Measurements from ENCODE around the gene GAK.
A peak's percentile ranks its signal among the peaks of the same experiment; 100 is the strongest.

GAK gene

GRCh38 chr4:971666-972500 lies 39.8 kb upstream of the GAK start:
- peak overlapping the region; percentile 85 for H3K4me3 ChIP-seq (ENCODE audit: insufficient read depth, low read length, poor library complexity, severe bottlenecking)
- H3K9me2 ChIP-seq (replicated peaks; ENCODE audit: insufficient read depth, low read length), result no peaks in the 10 kb centered on the region
- H2AFZ ChIP-seq (ENCODE audit: low read depth, low read length, severe bottlenecking), result no peak overlapping the region
- peak overlapping the region; percentile 78 for H3K4me2 ChIP-seq (ENCODE audit: low read depth, low read length, poor library complexity, severe bottlenecking)
- H4K20me1 ChIP-seq (ENCODE audit: low read depth, low read length), result no peaks in the 10 kb centered on the region
- H3K9me3 ChIP-seq (ENCODE audit: insufficient read depth, low read length), result no peaks in the 10 kb centered on the region
- peak overlapping the region; percentile 68; the same call in 1 of the 2 replicates for H3K9ac ChIP-seq (ENCODE audit: low read length)
- H3K27ac ChIP-seq (ENCODE audit: low read depth, low read length), result no peak overlapping the region
- H3K79me2 ChIP-seq (ENCODE audit: insufficient read depth, low read length), result no peaks in the 10 kb centered on the region
- TF ChIP-seq EZH2phosphoT487 (conservative IDR thresholded peaks at IDR 0.05; ENCODE audit: low read length), result no peak
- H3F3A ChIP-seq (ENCODE audit: insufficient read depth), result no peaks in the 10 kb centered on the region
- no peaks in the 10 kb centered on the region for H3K27me3 ChIP-seq (ENCODE audit: low read length)
- no peaks in the 10 kb centered on the region for H3K36me3 ChIP-seq (ENCODE audit: low read length)

DNA sequence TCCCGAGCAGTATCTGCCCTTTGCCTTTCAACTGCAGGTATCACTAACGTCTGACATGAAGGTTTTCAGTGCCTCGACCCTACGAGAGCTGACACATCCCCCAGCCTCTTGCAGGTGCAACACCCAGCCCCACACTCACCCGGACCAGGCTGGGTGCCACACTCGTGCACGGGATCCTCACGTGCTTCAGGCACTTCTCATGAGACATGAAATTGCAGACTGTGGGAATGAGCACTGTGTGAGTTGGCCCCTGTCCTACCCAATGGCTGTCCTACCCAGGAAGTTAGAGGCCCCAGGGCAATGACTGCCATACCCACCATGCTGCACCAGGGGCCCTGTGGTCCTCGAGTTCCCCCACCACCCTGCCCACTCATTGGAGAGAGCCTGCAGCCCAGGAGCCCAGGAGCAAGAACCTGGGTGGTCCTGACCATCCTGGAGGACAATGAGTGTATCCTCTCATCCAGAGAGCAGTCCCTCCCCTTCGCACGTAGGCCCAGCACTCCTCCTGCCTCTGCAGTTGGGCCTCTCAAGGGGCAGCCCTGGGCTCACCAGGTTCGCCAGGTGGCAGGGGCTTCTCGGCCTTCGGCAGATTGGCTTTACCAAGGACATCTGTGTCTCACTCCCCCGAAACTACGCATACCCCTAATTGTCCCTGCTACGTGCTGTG lies 38.9 kb upstream of the GAK start:
- H3K9me2 ChIP-seq (replicated peaks; ENCODE audit: insufficient read depth, low read length), result no peaks in the 10 kb centered on the region
- H3K4me3 ChIP-seq (ENCODE audit: insufficient read depth, low read length, poor library complexity, severe bottlenecking), result no peak overlapping the region
- H4K20me1 ChIP-seq (ENCODE audit: low read depth, low read length), result no peaks in the 10 kb centered on the region
- no peak overlapping the region for H3K9ac ChIP-seq (ENCODE audit: low read length)
- H3F3A ChIP-seq (ENCODE audit: insufficient read depth), result no peaks in the 10 kb centered on the region
- no peak overlapping the region for H3K27ac ChIP-seq (ENCODE audit: low read depth, low read length)
- no peak overlapping the region for H3K4me2 ChIP-seq (ENCODE audit: low read depth, low read length, poor library complexity, severe bottlenecking)
- no peaks in the 10 kb centered on the region for H3K79me2 ChIP-seq (ENCODE audit: insufficient read depth, low read length)
- no peaks in the 10 kb centered on the region for H3K9me3 ChIP-seq (ENCODE audit: insufficient read depth, low read length)
- no peaks in the 10 kb centered on the region for H3K27me3 ChIP-seq (ENCODE audit: low read length)
- no peak overlapping the region for H2AFZ ChIP-seq (ENCODE audit: low read depth, low read length, severe bottlenecking)
- TF ChIP-seq EZH2phosphoT487 (conservative IDR thresholded peaks at IDR 0.05; ENCODE audit: low read length) (no peak), CTCF (IDR thresholded peaks at IDR 0.05; ENCODE audit: insufficient read depth, low read length, poor library complexity, severe bottlenecking) (no peak)
- H3K36me3 ChIP-seq (ENCODE audit: low read length), result no peaks in the 10 kb centered on the region

DNA sequence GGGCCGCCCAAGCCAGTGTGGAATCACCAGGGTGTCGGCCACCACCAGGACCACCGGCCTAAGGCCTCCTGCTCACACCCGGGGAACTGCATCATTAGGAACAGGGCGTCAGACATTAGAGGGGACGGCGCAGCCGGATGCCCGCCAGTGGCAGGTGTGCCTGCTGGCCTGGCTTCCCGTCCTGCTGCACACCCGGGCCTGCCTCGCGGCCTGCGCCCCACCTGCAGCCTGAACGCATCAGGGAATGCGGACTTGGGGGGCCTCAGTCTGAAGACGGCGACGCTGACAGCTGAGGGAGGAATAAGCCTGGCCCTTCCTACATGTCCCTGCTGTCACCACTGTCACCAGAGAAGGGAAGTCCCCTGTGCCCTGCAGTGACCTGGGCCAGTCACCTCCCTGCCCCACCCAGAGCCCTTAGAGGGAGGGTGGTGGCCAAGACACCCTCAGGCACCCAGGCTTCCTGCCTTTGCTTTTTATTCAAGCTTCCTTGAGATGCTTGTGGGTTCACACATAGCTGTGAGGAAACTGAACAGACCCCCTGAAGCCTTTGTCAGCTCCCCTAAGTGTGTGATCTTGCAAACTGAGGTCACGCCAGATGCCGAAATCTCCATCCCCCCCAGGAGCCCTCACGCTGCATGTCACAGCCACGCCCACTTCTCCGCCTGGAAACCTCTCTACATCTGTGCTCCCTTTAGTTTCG lies 38.1 kb upstream of the GAK start:
- H3K9ac ChIP-seq (ENCODE audit: low read length), result no peak overlapping the region
- no peaks in the 10 kb centered on the region for H3K27me3 ChIP-seq (ENCODE audit: low read length)
- H3K9me2 ChIP-seq (replicated peaks; ENCODE audit: insufficient read depth, low read length), result no peaks in the 10 kb centered on the region
- H3K79me2 ChIP-seq (ENCODE audit: insufficient read depth, low read length), result no peaks in the 10 kb centered on the region
- no peaks in the 10 kb centered on the region for H3F3A ChIP-seq (ENCODE audit: insufficient read depth)
- H4K20me1 ChIP-seq (ENCODE audit: low read depth, low read length), result no peaks in the 10 kb centered on the region
- H3K4me2 ChIP-seq (ENCODE audit: low read depth, low read length, poor library complexity, severe bottlenecking), result no peak overlapping the region
- H2AFZ ChIP-seq (ENCODE audit: low read depth, low read length, severe bottlenecking), result no peak overlapping the region
- H3K9me3 ChIP-seq (ENCODE audit: insufficient read depth, low read length), result no peaks in the 10 kb centered on the region
- H3K4me3 ChIP-seq (ENCODE audit: insufficient read depth, low read length, poor library complexity, severe bottlenecking), result no peak overlapping the region
- TF ChIP-seq EZH2phosphoT487 (conservative IDR thresholded peaks at IDR 0.05; ENCODE audit: low read length) (no peak), CTCF (IDR thresholded peaks at IDR 0.05; ENCODE audit: insufficient read depth, low read length, poor library complexity, severe bottlenecking) (no peak)
- H3K27ac ChIP-seq (ENCODE audit: low read depth, low read length), result no peak overlapping the region
- H3K36me3 ChIP-seq (ENCODE audit: low read length), result no peaks in the 10 kb centered on the region

Data from SU-DHL-6 (cell line).